HEK293 (cell line): ENCODE results near the gene TGFB2.

Source experiments
- CTCF ChIA-PET: fragments of 350-600 bp; formaldehyde crosslinking; extraction: SDS; loops from one replicate; lab custom pipeline; 2021; ENCODE audit warnings: antibody characterized with exemption; lab: Yijun Ruan, JAX
- POLR2A ChIA-PET: fragments of 300-600 bp; formaldehyde crosslinking; extraction: SDS; loops from one replicate; lab custom pipeline; 2020; ENCODE audit warnings: antibody characterized with exemption, inconsistent platforms; lab: Yijun Ruan, JAX
- H3K27ac ChIP-seq: fragments of 200-500 bp; sonication (Bioruptor generic); 2 replicates; pipeline ENCODE4 v1.5.1; 2014; ENCODE audit warnings: low read depth, low read length, control low read depth, inconsistent platforms; ENCODE audit errors: extremely low read depth
- H3K36me3 ChIP-seq, 2 experiments: fragments of 200-500 bp in 1 of 2; sonication (Bioruptor generic) in 1 of 2; 1 replicate in 1 of 2; 2 replicates in 1 of 2; pipeline ENCODE4 v1.5.1; 2014 to 2017; ENCODE audit warnings: inconsistent platforms in 2 of 2, low read length in 2 of 2; ENCODE audit not compliant: control insufficient read depth in 2 of 2, insufficient read depth in 1 of 2
- H3K4me1 ChIP-seq: fragments of 200-500 bp; sonication (Bioruptor generic); 2 replicates; pipeline ENCODE4 v1.5.1; 2014; ENCODE audit warnings: mild to moderate bottlenecking, low read length, inconsistent platforms; ENCODE audit not compliant: control insufficient read depth, insufficient read depth
- H3K4me3 ChIP-seq: 2 replicates; pipeline ENCODE4 v1.5.1; 2011; ENCODE audit warnings: low read depth, mild to moderate bottlenecking, control low read depth, low read length, moderate library complexity
- H3K9me3 ChIP-seq: fragments of 200-500 bp; sonication (Bioruptor generic); 2 replicates; pipeline ENCODE4 v1.5.1; 2014; ENCODE audit warnings: low read depth, low read length, inconsistent platforms; ENCODE audit not compliant: control insufficient read depth, insufficient read depth
- FEZF1 ChIP-seq: fragments of 450-650 bp; formaldehyde crosslinking; IDR thresholded peaks from 2 replicates; pipeline ENCODE4 v1.5.1; 2016; ENCODE audit warnings: missing biosample characterization, missing genetic modification characterization
- IKZF3 ChIP-seq: fragments of 450-650 bp; IDR thresholded peaks from 2 replicates; pipeline ENCODE4 v1.5.0; 2018; ENCODE audit warnings: missing biosample characterization, mild to moderate bottlenecking, missing genetic modification characterization, moderate library complexity
- MZF1 ChIP-seq: fragments of 450-650 bp; formaldehyde crosslinking; IDR thresholded peaks from 2 replicates; pipeline ENCODE4 v1.5.1; 2017; ENCODE audit warnings: missing biosample characterization, missing genetic modification characterization, borderline replicate concordance
- PRDM1 ChIP-seq: fragments of 450-650 bp; formaldehyde crosslinking; IDR thresholded peaks from 2 replicates; pipeline ENCODE4; 2016; ENCODE audit warnings: missing biosample characterization, missing genetic modification characterization
- SP7 ChIP-seq: fragments of 450-650 bp; formaldehyde crosslinking; IDR thresholded peaks from 2 replicates; pipeline ENCODE4 v1.5.1; 2016; ENCODE audit warnings: missing biosample characterization, missing genetic modification characterization
- WT1 ChIP-seq: fragments of 450-650 bp; formaldehyde crosslinking; IDR thresholded peaks from 2 replicates; pipeline ENCODE4 v1.5.1; 2016; ENCODE audit warnings: missing biosample characterization, missing genetic modification characterization
- ZBTB48 ChIP-seq: fragments of 450-650 bp; formaldehyde crosslinking; IDR thresholded peaks from 2 replicates; pipeline ENCODE4 v1.5.1; 2016; ENCODE audit warnings: missing biosample characterization, missing genetic modification characterization
- ZBTB6 ChIP-seq: fragments of 450-650 bp; formaldehyde crosslinking; IDR thresholded peaks from 2 replicates; pipeline ENCODE4 v1.5.1; 2017; ENCODE audit warnings: missing biosample characterization, missing genetic modification characterization
- ZFP37 ChIP-seq: fragments of 450-650 bp; formaldehyde crosslinking; IDR thresholded peaks from 2 replicates; pipeline ENCODE4 v1.5.1; 2016; ENCODE audit warnings: missing biosample characterization, missing genetic modification characterization
- ZNF10 ChIP-seq: fragments of 450-650 bp; formaldehyde crosslinking; IDR thresholded peaks from 2 replicates; pipeline ENCODE4 v1.5.1; 2017; ENCODE audit warnings: missing biosample characterization, missing genetic modification characterization
- ZNF140 ChIP-seq: fragments of 450-650 bp; formaldehyde crosslinking; IDR thresholded peaks from 2 replicates; pipeline ENCODE4 v1.5.1; 2016; ENCODE audit warnings: missing biosample characterization, missing genetic modification characterization
- ZNF2 ChIP-seq: fragments of 450-650 bp; formaldehyde crosslinking; IDR thresholded peaks from 2 replicates; pipeline ENCODE4 v1.5.1; 2016; ENCODE audit warnings: missing biosample characterization, missing genetic modification characterization
- ZNF223 ChIP-seq: fragments of 450-650 bp; formaldehyde crosslinking; IDR thresholded peaks from 2 replicates; pipeline ENCODE4 v1.5.1; 2016; ENCODE audit warnings: missing biosample characterization, missing genetic modification characterization
- ZNF335 ChIP-seq: fragments of 450-650 bp; formaldehyde crosslinking; conservative IDR thresholded peaks from 2 replicates; pipeline ENCODE4 v1.5.1; 2016; ENCODE audit warnings: missing biosample characterization, missing genetic modification characterization
- ZNF366 ChIP-seq: fragments of 450-650 bp; formaldehyde crosslinking; conservative IDR thresholded peaks from 2 replicates; pipeline ENCODE4 v1.5.1; 2016; ENCODE audit warnings: missing biosample characterization, missing genetic modification characterization
- ZNF501 ChIP-seq: fragments of 450-650 bp; formaldehyde crosslinking; IDR thresholded peaks from 2 replicates; pipeline ENCODE4 v1.5.1; 2016; ENCODE audit warnings: missing biosample characterization, missing genetic modification characterization
- ZNF585B ChIP-seq: fragments of 450-650 bp; formaldehyde crosslinking; IDR thresholded peaks from 2 replicates; pipeline ENCODE4 v1.5.1; 2016; ENCODE audit warnings: missing biosample characterization, missing genetic modification characterization
- ZNF610 ChIP-seq: fragments of 450-650 bp; formaldehyde crosslinking; IDR thresholded peaks from 2 replicates; pipeline ENCODE4 v1.5.1; 2016; ENCODE audit warnings: missing biosample characterization, missing genetic modification characterization, borderline replicate concordance
- ZNF629 ChIP-seq: fragments of 450-650 bp; formaldehyde crosslinking; IDR thresholded peaks from 2 replicates; pipeline ENCODE4 v1.5.1; 2017; ENCODE audit warnings: missing biosample characterization, missing genetic modification characterization
- ZNF645 ChIP-seq: fragments of 450-650 bp; formaldehyde crosslinking; IDR thresholded peaks from 2 replicates; pipeline ENCODE4; 2016; ENCODE audit warnings: missing biosample characterization, missing genetic modification characterization
- ZNF660 ChIP-seq: fragments of 450-650 bp; IDR thresholded peaks from 2 replicates; pipeline ENCODE4 v1.5.1; 2018; ENCODE audit warnings: missing biosample characterization, mild to moderate bottlenecking, missing genetic modification characterization
- ZNF843 ChIP-seq: fragments of 450-650 bp; formaldehyde crosslinking; IDR thresholded peaks from 2 replicates; pipeline ENCODE4 v1.5.1; 2016; ENCODE audit warnings: missing biosample characterization, missing genetic modification characterization
- ZSCAN30 ChIP-seq: fragments of 450-650 bp; IDR thresholded peaks from 2 replicates; pipeline ENCODE4 v1.5.1; 2018; ENCODE audit warnings: missing biosample characterization, mild to moderate bottlenecking, missing genetic modification characterization, moderate library complexity
- TF ChIP-seq, protein P1 (sequence below): fragments of 450-650 bp; formaldehyde crosslinking; IDR thresholded peaks from 2 replicates; pipeline ENCODE4 v1.5.1; 2016; ENCODE audit warnings: missing biosample characterization, missing genetic modification characterization
- TF ChIP-seq, protein P2 (sequence below): fragments of 450-650 bp; formaldehyde crosslinking; IDR thresholded peaks from 2 replicates; pipeline ENCODE4 v1.5.1; 2016; ENCODE audit warnings: missing biosample characterization, missing genetic modification characterization
- TF ChIP-seq, protein P3 (sequence below): fragments of 450-650 bp; formaldehyde crosslinking; IDR thresholded peaks from 2 replicates; pipeline ENCODE4 v1.5.1; 2016; ENCODE audit warnings: missing biosample characterization, missing genetic modification characterization, borderline replicate concordance

TGFB2 gene

DNA sequence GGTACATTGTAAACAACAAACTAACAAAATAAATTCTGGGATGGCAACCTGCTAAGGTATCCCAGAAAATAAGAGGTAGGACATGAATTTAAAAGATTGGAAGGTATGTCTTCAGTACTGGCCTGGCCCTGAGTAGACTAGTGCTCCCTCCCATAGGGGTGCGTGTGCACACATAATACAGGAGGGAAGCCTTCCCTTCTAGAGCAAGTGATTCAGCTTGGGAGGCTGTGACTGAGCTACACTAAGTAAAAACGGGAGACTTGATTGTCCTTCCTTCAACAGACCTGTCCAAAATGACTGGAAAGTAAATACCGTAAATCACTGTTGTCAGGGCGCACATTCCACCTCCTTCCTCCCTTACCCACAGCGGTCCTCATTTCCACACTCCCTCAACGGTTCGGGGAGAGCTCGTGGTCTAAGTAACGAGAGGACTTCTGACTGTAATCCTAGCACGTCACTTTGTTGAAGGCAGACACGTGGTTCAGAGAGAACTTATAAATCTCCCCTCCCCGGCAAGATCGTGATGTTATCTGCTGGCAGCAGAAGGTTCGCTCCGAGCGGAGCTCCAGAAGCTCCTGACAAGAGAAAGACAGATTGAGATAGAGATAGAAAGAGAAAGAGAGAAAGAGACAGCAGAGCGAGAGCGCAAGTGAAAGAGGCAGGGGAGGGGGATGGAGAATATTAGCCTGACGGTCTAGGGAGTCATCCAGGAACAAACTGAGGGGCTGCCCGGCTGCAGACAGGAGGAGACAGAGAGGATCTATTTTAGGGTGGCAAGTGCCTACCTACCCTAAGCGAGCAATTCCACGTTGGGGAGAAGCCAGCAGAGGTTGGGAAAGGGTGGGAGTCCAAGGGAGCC is at the start of gene TGFB2:
Gene TGFB2 (plus strand): TSS at position 523 of the 859 bp plus-strand sequence. CDS start 1,366 bp downstream, outside the sequence.
- Histone ChIP-seq H3K27ac (peak within 1 kb of the TSS; percentile 59; the same call in 1 of the 2 replicates), H3K36me3 (no peaks in the 10 kb centered on the region), H3K4me3 (peak within 1 kb of the TSS; percentile 64), H3K9me3 (no peaks in the 10 kb centered on the region), H3K4me1 (peaks cover 3% of the 10 kb centered on the region)
- POLR2A ChIA-PET, result interaction anchor here (0.8 to 2.0 kb wide), 13 partner anchors 9 to 367 kb away, joined by 3 to 11 read pairs (median 4); no protein-coding TSS in a partner anchor
- CTCF ChIA-PET, result interaction anchor here (0.6 to 1.6 kb wide), 6 partner anchors 16 to 1222 kb away, joined by 3 to 7 read pairs (median 4); no protein-coding TSS in a partner anchor
- TF ChIP-seq ZSCAN30 (peak; percentile 46; the same call in 1 of the 2 replicates), ZNF843 (0 out of 2 replicates have a peak, but pooled peaks have one; percentile 18), SP7 (peak; percentile 74), ZFP37 (tag by site-specific recombination) (peak; percentile 19; the same call in 1 of the 2 replicates), ZNF335 (tag by site-specific recombination) (peak; percentile 78), PRDM1 (peak; percentile 98), ZNF2 (tag by site-specific recombination) (peak; percentile 67; the same call in 1 of the 2 replicates), ZNF10 (tag by site-specific recombination) (peak; percentile 57; the same call in 1 of the 2 replicates), ZNF585B (tag by site-specific recombination) (no peak), ZBTB48 (tag by site-specific recombination) (peak; percentile 93), ZNF610 (peak; percentile 10; the same call in 1 of the 2 replicates), ZNF366 (0 out of 2 replicates have a peak, but pooled peaks have one; percentile 59), ZNF645 (tag by site-specific recombination) (no peak), ZBTB6 (tag by site-specific recombination) (peak; percentile 71), ZNF223 (tag by site-specific recombination) (no peak), ZNF140 (no peak), ZNF629 (tag by site-specific recombination) (peak; percentile 72), IKZF3 (tag by site-specific recombination) (no peak), ZNF660 (tag by site-specific recombination) (0 out of 2 replicates have a peak, but pooled peaks have one; percentile 9), FEZF1 (tag by site-specific recombination) (peak; percentile 72), MZF1 (tag by site-specific recombination) (peak; percentile 52; the same call in 1 of the 2 replicates), ZNF501 (tag by site-specific recombination) (peak; percentile 35; the same call in 1 of the 2 replicates), WT1 (tag by site-specific recombination) (peak; percentile 99)
- TF ChIP-seq, protein P1, sequence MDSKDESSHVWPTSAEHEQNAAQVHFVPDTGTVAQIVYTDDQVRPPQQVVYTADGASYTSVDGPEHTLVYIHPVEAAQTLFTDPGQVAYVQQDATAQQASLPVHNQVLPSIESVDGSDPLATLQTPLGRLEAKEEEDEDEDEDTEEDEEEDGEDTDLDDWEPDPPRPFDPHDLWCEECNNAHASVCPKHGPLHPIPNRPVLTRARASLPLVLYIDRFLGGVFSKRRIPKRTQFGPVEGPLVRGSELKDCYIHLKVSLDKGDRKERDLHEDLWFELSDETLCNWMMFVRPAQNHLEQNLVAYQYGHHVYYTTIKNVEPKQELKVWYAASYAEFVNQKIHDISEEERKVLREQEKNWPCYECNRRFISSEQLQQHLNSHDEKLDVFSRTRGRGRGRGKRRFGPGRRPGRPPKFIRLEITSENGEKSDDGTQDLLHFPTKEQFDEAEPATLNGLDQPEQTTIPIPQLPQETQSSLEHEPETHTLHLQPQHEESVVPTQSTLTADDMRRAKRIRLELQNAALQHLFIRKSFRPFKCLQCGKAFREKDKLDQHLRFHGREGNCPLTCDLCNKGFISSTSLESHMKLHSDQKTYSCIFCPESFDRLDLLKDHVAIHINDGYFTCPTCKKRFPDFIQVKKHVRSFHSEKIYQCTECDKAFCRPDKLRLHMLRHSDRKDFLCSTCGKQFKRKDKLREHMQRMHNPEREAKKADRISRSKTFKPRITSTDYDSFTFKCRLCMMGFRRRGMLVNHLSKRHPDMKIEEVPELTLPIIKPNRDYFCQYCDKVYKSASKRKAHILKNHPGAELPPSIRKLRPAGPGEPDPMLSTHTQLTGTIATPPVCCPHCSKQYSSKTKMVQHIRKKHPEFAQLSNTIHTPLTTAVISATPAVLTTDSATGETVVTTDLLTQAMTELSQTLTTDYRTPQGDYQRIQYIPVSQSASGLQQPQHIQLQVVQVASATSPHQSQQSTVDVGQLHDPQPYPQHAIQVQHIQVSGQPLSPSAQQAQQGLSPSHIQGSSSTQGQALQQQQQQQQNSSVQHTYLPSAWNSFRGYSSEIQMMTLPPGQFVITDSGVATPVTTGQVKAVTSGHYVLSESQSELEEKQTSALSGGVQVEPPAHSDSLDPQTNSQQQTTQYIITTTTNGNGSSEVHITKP (tag by site-specific recombination), result peak; percentile 78
- TF ChIP-seq, protein P2, sequence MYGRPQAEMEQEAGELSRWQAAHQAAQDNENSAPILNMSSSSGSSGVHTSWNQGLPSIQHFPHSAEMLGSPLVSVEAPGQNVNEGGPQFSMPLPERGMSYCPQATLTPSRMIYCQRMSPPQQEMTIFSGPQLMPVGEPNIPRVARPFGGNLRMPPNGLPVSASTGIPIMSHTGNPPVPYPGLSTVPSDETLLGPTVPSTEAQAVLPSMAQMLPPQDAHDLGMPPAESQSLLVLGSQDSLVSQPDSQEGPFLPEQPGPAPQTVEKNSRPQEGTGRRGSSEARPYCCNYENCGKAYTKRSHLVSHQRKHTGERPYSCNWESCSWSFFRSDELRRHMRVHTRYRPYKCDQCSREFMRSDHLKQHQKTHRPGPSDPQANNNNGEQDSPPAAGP, result peak; percentile 90
- TF ChIP-seq, protein P3, sequence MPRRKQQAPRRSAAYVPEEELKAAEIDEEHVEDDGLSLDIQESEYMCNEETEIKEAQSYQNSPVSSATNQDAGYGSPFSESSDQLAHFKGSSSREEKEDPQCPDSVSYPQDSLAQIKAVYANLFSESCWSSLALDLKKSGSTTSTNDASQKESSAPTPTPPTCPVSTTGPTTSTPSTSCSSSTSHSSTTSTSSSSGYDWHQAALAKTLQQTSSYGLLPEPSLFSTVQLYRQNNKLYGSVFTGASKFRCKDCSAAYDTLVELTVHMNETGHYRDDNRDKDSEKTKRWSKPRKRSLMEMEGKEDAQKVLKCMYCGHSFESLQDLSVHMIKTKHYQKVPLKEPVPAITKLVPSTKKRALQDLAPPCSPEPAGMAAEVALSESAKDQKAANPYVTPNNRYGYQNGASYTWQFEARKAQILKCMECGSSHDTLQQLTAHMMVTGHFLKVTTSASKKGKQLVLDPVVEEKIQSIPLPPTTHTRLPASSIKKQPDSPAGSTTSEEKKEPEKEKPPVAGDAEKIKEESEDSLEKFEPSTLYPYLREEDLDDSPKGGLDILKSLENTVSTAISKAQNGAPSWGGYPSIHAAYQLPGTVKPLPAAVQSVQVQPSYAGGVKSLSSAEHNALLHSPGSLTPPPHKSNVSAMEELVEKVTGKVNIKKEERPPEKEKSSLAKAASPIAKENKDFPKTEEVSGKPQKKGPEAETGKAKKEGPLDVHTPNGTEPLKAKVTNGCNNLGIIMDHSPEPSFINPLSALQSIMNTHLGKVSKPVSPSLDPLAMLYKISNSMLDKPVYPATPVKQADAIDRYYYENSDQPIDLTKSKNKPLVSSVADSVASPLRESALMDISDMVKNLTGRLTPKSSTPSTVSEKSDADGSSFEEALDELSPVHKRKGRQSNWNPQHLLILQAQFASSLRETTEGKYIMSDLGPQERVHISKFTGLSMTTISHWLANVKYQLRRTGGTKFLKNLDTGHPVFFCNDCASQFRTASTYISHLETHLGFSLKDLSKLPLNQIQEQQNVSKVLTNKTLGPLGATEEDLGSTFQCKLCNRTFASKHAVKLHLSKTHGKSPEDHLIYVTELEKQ (tag by site-specific recombination), result peak; percentile 55; the same call in 1 of the 2 replicates
